HG03097 (cell line): ENCODE results near the gene SLC44A3.

Source experiments
- ATAC-seq: cut with Tn5 transposase; IDR thresholded peaks from one replicate; pipeline ENCODE4 v1.9.1; 2021; ENCODE audit not compliant: unreplicated experiment, low FRiP score

SLC44A3 gene

DNA sequence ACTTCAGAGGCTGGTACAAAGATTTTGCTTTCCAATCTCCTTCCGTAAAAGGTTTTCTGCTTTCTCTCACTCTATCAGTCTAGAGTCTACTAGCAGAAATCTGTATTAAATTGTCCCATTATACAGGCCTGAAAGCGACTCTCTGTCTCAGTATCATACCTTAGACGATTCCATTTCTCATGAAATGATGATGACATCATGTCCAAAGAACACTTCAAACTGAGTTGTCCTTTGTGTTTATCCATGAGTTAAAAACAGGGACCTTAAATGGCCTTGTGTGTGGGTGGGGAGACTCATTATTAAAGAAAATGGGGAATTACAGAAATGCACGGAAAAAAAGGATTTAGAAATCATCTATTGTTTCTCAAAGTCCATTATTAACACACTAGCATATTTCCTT lies 21.0 kb upstream of the SLC44A3 start:
- ATAC-seq = no peak

DNA sequence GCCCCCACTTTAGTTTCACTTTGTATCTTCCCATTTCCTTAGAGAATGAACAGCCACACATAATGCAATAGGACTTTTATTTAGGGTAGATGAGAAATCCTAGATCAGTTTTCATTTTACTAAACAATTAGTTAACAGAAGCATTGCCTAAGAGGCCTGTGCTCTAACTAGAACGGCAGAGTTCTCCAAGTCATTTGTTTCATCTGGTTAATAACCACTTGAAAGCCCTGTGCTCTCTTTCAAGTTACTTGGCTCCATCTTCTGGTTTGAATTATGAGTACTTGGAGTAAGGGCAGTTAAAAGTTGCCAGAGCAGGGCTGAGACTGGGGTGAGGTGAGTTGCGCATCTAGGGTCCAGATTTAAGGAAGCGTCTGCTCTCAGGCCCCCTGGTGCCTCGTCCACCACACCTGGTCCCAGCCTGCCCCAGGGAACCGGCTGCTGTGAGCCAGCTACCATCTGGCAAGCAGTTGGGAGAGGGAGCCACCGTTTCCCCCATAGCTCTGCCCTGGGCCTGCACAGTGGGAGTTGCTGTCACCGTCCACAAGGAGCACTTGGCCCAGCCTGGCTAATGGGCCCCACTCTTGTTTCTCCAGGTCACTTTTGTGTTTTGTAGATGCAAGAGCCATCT lies 18.1 kb upstream of the SLC44A3 start:
- ATAC-seq = no peak

DNA sequence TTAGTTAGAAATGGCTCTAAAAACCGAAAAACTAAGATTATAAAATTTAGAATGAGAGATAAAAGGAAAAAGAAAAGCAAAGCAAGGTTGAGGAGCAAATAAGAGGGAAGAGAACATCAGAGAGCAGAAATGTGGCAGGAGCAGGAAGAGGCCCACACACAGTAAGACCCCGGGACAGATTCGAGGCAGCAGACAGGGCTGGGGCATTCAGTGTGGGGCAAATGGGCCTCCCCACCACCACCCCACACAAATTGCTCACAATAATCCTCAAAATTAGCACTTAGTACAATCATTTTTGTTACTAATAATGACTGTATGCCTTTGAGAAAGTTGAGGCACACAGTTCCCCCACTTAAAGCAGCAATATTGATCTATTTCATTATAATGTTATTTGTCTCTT lies 17.1 kb upstream of the SLC44A3 start:
- ATAC-seq = no peak

DNA sequence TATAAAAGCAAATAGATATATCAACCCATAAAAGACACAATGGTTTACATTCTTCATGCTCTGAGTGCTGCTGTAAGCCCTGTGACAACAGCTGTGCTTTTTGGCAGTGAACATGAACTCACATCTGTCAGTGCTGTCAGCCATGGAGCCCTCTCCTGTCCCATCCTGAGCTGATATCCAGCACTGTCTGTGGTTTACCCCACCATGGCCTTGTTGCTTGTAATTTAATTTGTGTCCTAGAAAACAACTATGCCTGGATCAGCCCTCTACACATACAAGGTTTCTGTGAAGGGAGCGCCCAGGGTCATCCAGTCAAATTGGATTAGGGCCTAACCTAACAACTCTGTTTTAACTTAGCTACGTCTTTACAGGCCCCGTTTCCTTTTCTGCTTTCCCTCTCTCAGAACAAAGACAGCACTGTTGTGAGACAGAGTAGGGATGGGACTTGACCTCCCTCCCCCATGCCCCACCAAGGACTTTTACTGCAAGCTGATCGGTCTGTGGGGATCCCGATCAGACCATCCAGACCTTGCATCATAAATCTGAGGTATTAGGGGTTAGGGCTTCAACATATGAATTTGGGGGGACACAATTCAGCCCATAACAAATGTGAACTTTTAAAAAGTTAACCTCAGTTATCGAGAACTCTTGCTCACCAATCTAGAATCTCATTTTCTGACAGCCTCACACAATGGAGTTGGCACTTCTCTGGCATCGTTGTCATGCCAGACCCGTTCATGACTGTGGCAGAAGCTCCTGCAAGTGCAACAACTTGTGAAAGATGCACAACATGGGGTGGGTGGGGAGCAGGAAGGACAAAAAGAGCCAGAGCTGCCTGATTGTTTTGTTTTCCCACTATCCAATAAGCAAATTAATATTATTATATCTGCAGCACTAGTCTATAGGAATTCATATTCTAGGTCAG lies 16.4 kb upstream of the SLC44A3 start:
- no peak for ATAC-seq

DNA sequence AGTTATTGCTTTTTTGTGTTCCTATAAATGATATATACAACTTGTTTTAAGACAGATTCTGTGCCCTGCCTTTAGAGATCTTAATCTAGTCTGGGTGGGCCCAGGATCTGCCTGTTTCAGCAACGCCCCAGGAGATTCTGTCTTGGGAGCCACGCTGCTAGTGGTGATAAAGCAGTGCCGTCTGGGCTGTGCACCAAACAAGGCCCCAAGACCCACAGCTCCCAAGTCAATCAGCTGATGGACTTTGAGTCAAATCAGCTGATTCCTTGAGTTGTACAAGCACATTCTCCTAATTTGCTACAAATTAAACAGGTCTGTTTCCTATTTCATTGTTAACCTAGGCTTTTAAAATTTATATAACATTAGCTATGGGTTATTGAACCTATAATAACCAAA lies 15.7 kb upstream of the SLC44A3 start:
- ATAC-seq = no peak

DNA sequence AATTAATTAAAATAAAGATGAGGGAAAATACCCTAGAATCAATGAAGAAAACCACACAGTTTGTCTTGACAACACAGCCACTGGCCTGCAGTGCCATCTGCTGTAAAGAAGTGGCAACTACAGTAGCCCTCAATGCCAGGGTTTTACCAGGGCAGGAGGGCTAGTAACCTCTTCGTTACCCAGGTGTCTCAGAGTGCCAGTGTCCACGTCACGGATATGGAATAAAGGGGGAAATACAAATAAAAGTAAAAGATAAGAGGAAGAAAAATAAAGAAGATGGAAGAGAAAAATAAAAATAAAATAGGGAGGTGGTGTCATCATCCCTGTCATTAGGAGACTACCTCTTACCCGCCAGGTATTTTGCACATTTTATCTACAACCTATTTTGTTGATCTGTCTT lies 14.2 kb upstream of the SLC44A3 start:
- ATAC-seq = peak; percentile 61

DNA sequence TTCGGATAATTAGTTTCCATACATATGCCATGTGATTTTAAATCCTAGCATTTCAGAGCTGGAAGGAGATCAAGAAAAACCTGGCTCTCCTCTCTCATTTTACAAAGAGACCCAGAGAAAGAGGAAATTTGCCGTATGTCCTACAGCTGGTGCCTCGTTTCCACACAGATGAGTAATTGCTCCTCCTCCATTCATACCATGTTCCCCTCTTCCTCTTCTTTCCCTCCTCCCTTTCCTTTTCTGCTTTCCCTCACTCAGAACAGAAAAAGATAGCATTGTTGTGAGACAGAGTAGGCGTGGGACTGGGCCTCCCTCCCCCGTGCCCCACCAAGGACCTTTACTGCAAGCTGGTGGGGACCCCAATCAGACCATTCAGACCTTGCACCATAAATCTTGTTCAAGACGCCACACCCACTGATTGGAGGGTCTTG lies 13.7 kb upstream of the SLC44A3 start:
- no peak for ATAC-seq

DNA sequence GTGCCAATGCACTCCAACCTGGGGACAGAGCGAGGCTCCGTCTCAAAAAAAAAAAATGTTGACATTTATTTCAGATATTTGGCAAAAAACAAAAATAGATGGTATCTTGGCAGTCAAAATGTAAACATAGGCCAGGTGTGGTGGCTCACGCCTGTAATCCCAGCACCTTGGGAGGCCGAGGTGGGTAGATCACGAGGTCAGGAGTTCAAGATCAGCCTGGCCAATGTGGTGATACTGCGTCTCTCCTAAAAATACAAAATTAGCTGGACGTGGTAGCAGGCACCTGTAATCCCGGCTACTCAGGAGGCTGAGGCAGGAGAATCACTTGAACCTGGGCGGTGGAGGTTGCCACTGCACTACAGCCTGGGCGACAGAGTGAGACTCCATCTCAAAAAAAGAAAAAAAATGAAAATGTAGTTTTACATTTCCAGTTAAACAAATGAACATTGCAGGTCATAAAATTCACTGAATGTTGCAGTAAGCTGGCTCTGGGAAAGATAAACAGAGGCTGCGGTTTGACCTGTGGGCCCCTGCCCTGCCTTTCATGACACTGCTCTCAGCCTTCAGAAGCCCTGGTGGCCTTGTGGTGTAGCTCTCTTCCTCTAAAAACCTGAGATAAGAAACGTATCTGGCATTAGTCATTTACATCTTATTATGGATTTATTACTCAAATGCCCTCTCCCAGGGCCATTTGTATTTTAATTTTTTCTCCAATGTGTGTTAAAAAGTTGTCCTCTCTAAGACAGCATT lies 12.2 kb upstream of the SLC44A3 start:
- no peak for ATAC-seq

DNA sequence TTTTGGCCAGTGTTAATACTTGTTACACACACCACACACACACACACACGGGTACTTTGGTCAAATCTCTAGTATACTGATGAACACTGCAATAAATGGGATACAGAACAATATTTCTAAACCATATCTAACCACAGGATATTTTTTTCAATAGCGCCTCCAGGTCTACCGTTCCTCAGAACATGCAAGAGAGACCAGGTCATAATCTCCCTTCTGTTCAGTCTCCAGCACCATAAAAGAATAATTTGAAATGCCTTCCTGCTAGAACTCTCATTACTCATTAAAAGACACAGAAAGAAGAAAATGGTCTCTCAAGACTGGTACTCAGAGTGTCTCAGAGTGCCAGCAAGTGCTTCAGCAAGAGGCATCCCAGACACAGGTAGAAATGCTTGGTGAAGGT lies 11.5 kb upstream of the SLC44A3 start:
- ATAC-seq = no peak

DNA sequence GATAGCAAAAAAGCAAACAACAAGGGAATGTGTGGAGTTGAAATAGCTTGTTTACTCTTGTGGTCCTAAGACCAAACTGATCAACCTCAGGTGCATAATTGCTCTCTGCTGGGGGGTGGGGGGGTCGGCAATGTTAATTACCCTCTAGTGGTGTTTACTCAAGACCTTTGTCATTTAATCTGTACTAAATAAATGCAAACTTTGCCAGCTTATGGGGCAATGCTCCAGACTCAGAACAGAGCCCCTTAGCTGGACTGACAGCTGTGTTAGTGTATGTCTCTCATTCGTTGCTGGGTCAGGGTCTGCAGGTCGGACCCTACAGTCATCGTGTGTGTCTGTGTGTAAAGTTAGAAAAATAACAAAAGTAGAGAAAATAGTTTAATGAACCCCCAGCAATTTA lies 7.2 kb upstream of the SLC44A3 start:
- ATAC-seq = no peak

DNA sequence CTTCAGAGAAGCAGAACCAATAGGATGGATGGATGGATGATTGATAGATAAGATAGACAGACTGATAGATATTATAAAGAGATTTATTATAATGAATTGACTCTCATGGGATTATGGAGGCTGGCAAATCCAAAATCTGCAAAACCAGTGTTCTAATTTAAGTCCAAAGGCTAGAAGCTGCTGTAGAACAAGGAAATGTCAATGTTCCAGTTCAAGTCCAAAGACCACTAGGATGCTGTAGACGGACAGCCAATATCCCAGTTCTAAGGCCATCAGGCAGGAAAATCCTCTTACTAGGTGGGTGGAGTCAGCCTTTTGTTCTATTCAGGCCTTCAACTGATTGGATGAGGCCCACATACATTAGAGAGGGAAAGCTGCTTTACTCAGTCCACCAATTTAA lies 4.1 kb upstream of the SLC44A3 start:
- no peak for ATAC-seq

DNA sequence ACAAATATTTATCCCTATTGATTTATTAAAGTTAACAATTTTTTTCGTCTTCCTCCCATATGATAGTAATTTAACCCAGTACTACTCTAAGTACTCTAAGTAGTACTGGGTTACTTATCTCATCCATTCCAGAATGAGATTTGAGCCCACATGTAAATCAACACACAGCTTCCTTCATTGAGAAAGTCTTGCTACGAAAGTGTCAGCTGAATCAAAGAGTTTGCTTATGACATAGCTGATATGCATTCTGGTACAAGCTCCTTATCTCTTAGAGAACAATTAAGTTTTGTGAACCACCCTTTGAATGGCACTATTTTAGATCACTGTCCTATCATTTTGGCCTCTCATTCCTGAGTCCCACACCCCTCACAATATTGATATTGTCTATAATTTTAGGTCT lies 2.4 kb upstream of the SLC44A3 start:
- no peak for ATAC-seq

DNA sequence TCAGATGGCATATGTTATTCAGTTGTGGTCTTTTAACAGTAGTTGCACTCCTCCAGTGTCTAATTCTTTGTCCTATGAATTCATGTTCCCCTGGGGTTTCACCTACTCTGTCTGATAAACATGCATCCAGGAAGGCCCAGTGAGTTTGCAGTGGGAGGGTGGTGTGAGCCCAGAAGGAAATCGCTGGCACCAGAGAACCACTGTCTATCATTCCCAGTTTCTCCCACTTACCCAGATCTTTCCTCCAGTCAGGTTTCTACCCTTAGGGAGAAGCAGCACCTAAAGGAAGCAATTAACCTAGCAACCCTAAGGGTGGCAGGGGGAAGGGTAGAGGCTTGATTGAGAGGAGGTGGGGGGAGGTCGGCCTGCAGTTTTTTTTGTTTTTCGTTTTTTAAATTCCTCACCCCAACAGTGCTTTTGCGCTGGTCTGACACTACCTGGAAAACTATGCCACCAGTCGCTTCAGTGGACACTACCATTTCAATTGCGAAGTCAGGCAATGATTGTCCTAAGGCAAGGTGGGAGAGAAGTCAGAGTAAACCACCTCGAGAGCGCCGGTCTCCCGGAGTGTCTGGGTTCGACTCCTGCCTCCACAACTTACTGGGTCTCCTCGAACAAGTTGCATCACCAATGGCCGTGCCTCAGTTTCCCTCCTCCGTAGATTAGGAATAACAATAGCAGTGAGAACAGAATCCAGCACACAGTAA lies 766 bp upstream of the SLC44A3 start:
- ATAC-seq = no peak

DNA sequence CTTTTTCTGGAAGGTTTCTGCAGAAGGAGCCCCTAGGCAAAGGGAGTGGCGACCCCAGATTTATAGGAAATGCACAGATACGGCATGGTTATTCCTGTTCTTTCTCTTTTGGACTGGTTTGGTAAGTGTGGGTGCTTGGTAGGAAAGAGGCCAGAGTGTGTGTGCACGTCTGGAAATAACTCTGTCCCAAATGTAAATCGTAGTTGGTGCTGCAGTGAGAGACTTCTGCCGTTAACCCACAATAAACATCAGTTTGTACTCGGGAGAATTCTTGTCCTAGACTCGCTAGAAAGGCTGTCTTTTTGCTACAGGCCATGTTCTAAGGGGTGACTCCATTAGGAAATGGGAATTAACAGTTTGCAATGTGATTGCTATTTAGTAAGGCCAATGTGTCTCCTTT lies 779 bp downstream of the SLC44A3 start:
- ATAC-seq = no peak

DNA sequence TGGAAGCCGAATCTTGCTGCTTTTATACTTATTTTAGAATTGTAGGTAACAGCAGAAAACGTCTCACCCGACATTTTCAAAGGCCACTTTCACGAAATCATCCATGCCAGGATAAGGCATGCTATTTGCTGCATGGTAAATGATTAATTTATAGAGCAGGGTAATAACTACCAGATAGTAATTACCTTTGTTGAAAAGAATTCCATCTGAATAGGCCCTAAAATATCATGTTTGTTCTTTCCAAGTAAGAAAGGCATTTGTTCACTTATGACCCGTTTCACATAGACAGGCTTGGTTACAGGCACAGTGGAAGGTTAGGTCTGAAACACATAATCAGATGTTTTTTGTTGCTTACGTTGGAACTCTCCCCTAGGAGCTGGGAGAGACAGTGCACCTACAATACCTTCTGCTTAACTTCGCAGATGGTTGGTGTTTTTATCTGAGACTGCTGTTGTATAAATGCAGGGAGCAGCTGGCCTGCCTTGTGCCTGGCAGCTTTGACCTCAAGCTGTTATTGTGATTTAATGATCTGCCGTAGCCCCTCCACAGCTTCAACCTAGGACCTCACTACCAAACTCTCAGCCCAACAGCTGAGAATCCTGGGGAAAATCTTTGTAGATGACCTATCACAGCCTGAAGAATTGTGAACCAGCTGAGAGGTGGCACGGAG lies 1.6 kb downstream of the SLC44A3 start:
- no peak for ATAC-seq

DNA sequence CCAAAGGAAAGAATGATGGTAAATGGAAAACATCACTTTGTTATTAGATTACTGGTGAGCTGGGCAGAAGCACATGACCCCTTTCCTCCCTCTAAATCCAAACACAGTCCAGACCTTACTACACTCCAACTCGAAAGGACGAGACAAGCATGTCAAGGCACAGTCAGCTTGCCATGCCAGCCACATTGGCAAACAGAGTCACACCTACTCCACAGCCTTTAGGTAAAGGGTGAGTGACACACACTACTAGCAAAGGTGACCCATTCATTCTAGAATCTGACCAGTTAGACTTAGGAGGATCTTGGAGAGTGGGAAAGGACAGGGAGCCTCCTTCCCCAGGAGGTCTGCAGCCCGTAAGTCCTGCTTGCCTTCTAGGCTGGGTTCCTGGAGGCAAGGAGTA lies 3.0 kb downstream of the SLC44A3 start:
- no peak for ATAC-seq

DNA sequence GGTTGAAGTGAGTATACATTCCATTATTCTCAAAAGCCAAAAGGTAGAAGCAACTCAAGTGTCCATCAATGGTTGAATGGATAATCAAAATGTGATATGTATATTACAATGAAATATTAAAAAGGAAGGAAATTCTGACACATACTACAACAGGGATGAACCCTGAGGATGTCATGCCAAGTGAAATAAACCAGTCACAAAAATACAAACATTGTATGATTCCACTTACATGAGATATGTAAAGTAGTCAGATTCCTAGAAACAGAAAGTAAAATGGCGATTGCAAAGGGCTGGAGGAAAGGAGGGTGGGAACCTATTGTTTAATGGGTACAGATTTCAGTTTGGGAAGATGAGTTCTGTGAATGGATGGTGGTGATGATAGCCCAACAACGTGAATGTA lies 5.8 kb downstream of the SLC44A3 start:
- ATAC-seq = no peak

DNA sequence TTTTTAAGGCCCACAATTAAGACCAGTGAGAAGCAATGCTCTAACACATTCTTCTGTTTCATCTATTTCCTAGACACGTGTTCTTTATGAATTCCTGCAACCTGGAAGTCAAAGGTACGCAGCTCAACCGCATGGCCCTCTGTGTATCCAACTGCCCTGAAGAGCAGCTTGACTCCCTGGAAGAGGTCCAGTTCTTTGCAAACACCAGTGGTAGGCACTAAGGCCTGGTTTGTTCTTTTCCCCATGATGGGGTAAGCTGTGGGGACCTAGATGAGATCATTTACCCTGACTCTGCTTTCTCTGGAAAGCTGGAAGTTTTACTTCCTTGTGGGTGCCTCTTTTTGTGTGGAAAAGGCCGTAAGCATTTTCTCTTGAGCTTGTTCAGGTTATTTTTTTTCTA lies 7.3 kb downstream of the SLC44A3 start:
- no peak for ATAC-seq

DNA sequence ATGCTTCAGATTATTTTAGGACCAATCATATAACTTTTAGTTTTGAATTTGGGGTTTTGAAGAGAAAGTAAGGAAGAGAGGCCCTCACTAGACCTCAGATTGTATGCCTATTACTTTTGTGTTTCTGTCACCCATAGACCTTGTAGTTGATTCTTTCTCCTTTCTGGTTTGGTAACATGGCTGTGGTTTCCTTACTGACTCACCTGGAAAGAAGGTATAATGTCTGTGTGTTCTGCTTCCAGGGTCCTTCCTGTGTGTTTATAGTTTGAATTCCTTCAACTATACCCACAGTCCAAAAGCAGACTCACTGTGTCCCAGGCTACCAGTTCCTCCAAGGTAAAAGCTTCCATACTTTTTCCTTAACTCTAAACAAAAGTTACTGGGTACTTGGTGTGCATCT lies 8.1 kb downstream of the SLC44A3 start:
- no peak for ATAC-seq

DNA sequence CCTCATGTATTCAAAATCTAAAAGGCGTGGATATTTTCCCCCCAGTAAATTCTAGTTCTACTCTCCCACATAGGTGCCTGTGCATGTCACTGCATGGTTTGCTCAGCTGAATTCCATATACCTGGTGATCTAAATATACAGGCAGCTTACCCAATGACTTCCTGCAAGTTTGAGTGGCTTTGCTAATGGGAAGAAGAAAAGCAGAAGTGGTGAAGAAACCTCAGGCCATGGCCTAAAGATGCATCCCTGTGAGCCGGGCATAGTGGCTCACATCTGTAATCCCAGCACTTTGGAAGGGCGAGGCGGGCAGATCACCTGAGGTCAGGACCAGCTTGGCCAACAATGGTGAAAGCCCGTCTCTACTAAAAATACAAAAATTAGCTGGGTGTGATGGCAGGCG lies 11.5 kb downstream of the SLC44A3 start:
- ATAC-seq = no peak
